Ishikawa (cell line): ENCODE data around the gene TRIM32.

Source experiments
- TF ChIP-seq, protein P1 (sequence below): IDR thresholded peaks from 2 replicates; pipeline ENCODE4 v1.6.1; 2012; ENCODE audit warnings: low read depth, mild to moderate bottlenecking

TRIM32 gene

DNA sequence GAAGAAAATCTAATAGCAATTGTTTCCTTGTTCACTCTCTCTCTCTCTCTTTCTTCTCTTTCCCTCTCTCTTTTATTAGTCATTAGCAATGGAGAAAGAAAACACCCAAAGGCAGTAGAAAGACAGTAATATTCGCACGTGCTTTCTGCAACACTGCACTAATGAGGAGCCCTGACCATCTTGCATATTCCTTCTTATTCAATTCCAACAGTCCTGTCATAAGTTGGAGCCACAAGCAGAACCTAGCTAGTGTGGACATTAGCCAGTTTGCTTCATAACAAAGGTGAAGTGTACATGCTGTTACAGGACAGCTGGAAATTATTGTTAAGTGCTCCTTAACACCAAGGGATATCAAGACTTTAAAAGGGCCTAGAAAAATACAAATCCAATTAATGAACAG is 63.4 kb downstream of the TRIM32 start:
- TF ChIP-seq, protein P1, sequence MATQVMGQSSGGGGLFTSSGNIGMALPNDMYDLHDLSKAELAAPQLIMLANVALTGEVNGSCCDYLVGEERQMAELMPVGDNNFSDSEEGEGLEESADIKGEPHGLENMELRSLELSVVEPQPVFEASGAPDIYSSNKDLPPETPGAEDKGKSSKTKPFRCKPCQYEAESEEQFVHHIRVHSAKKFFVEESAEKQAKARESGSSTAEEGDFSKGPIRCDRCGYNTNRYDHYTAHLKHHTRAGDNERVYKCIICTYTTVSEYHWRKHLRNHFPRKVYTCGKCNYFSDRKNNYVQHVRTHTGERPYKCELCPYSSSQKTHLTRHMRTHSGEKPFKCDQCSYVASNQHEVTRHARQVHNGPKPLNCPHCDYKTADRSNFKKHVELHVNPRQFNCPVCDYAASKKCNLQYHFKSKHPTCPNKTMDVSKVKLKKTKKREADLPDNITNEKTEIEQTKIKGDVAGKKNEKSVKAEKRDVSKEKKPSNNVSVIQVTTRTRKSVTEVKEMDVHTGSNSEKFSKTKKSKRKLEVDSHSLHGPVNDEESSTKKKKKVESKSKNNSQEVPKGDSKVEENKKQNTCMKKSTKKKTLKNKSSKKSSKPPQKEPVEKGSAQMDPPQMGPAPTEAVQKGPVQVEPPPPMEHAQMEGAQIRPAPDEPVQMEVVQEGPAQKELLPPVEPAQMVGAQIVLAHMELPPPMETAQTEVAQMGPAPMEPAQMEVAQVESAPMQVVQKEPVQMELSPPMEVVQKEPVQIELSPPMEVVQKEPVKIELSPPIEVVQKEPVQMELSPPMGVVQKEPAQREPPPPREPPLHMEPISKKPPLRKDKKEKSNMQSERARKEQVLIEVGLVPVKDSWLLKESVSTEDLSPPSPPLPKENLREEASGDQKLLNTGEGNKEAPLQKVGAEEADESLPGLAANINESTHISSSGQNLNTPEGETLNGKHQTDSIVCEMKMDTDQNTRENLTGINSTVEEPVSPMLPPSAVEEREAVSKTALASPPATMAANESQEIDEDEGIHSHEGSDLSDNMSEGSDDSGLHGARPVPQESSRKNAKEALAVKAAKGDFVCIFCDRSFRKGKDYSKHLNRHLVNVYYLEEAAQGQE, result no peak
